Forelimb muscle (tissue), 1 donor: ENCODE measurements around the gene IFNA7. TPM values are rescaled to one million over a fixed set of nuclear protein-coding genes. Genes with fewer than 3 reads are reported as not detected.
"Not testable (repeated sequence)": the region's sequence is repeated elsewhere in the genome, so short reads cannot be mapped to it uniquely, and the experiment has no call there.

Experiments
- DNase-seq: peaks from one replicate; pipeline ENCODE4 v3.0.0-alpha.2; 2013; ENCODE audit warnings: low read depth
- polyA plus RNA-seq: library from polyadenylated mRNA; unstranded; fragments of 120-200 nt; gene quantifications from one replicate; pipeline ENCODE4 v1.2.1, GENCODE V29; 2013; ENCODE audit not compliant: insufficient read length

IFNA7 gene
- polyA plus RNA-seq, 1 donor: not detected

DNA sequence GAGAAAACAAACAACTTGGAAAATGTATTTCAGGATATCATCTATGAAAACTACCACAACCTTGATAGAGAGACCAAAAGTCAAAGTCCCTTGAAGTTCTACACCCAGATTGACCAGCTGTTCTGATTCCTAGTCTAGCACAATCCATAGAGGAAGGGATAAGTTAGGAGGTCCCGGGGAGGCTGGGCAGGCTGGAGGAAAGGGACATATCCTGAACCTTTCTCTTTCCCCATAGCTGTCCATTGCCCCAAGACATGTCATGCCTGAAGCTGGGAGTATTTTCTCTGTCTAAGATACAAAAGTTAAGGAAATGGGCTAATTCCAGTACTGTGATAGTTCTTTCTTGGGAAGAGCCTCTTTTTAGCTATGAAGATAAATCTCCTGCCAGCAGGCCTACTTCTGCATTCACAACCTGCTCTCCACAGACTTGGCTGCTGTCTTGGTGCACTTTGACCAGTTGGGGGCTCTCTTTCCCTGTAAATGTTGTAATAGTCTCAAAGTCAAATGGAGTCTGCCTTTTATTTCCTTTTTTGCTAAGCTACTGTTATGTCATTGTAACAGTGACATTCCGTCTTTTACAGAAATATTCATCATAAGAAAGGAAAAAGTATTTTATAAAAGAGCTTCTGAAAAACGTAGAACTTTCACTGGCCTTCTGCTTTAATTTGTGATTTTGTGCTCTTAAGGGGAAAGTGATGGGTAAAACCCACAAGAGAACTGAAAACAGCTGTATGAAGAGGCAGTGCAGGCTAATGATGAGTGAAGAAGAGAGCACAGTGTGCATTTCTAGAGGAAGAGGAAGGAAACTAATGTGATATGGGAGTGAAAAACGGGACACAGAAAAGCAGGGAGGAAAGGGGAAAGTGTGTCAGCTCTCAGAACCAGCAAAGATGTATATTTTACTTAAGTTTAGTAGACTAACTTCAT, 18.9 kb downstream of the IFNA7 start:
- DNase-seq: not testable (repeated sequence)

DNA sequence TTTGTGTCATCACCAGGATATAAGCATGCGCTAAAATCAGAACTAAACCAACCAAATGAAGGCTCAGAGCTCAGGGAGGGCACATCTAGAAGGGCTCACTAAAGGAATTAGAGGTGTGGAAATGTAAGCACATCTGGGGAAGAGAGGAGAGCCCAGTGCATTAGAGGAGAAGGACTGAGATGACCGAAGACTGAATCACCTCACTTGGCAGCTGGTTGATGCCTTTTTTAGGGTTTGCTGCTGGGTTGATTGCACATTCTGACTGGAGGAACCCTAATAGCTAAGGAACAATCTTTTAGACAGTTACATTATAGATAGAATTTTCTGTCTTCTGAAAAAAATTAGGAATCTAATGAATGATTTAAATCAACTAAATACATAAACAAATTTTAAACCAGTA, 27.3 kb downstream of the IFNA7 start:
- DNase-seq: no peak

DNA sequence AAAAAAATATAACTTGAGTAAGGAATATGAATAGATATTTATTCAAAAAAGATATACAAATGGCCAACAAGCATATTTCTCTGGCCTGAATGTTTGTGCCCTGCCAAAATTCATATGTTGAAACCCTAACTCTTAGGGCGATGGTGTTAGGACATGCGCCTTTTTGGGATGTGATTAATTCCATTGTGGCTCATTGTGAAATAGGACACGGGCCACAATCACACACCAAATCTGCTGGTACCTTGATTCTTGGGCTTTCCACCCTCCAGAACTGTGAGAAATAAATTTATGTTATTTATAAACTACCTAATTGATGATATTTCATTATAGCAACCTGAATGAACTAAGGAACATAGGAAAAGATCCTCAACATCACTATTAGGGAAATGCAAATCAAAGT, 29.8 kb downstream of the IFNA7 start:
- no peak for DNase-seq

DNA sequence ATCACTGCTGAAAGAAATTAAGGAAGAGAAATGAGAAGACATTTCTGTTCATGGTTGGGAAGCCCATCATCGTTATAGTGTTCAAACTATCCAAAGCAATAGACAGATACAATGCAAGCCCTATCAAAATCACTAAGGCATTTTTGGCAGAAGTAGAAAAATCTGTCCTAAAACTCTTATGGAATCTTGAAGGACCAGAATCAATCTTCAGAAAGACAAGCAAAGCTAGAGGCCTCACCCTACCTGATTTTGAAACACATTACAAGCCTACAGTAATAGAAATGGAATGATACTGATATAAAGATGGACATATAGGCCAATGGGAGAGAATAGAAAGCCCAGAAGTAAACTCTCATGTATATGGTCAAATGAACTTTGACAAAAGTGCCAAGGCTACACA, 30.7 kb downstream of the IFNA7 start:
- DNase-seq: no peak

DNA sequence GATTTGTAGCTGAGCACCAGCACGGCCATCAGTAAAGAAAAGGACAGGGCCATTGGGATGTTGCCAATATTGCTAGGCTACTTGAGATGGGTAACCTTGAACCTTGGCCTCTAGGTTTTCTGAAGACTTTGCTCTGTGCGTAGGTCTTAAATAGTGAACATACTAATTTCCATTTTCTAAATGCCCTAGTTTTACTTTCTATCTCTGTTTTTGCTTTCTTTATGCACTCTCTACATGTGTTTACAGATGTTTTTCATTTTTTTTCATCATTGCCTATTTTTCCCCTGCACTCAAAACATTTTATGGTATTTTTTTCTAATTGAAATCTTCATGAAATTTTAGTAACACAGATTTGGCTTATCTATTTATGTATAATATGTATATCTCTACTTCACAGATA, 35.4 kb downstream of the IFNA7 start, which contains the start of gene IFNA21:
IFNA21 (minus strand) TSS at position 101 of the 400 bp plus-strand sequence; CDS start at position 53, 48 bp downstream.
- not testable (repeated sequence) for DNase-seq

DNA sequence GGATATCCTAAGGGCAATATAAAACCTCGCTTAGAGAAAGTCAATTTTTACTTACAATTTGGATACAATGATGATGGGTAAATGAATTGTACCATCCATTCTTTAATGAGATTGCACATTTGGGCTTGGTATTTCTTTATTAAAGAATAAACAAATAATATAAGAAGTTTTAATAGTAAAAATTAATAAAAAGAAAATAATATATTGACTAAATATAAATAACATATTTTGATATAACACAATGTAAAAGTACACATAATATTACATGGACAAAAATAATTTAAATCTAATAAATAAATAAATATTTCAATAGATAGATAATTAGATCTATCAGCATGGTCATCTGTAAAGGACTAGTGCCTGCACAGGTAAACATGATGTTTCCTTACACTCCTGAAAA, 36.5 kb downstream of the IFNA7 start:
- no peak for DNase-seq

- DNase-seq: no peak
Measured at GRCh38 chr9:21160178-21160577, 41.8 kb downstream of the IFNA7 start.

DNA sequence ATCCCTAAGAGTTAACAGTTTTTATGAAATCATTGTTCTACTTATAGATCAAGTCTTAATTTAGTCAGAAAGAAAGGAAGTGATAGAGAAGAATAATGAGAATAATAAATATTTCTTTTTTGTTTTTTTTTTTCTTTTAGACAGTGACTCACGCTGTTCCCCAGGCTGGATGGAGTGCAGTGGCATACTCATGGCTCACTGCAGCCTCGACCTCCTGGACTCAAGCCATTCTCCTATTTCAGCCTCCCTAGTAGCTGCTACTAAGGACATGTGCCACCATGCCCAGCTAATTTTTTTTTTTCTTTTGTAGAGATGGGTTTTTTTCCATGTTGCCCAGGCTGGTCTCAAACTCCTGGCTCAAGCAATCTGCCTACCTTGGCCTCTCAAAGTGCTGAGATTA, 46.5 kb downstream of the IFNA7 start:
- DNase-seq: no peak

- no peak for DNase-seq
Measured at GRCh38 chr9:21154018-21154608, 47.9 kb downstream of the IFNA7 start.

GRCh38 chr9:21153336-21154017, 48.5 kb downstream of the IFNA7 start:
- DNase-seq: no peak

Other genes starting within 250 kb of the IFNA7 start
- gene HACD4, start 170.6 kb downstream of the IFNA7 start, polyA plus RNA-seq: 1.5 TPM
- not detected for gene IFNB1, start 124.3 kb downstream of the IFNA7 start, polyA plus RNA-seq
- gene IFNW1, start 60.4 kb downstream of the IFNA7 start, polyA plus RNA-seq: not detected
- gene IFNA21, start 35.5 kb downstream of the IFNA7 start, polyA plus RNA-seq: not detected
- gene IFNA4, start 14.6 kb downstream of the IFNA7 start, polyA plus RNA-seq: not detected
- not detected for gene IFNA10, start 4.9 kb upstream of the IFNA7 start, polyA plus RNA-seq
- gene IFNA16, start 15.1 kb upstream of the IFNA7 start, polyA plus RNA-seq: not detected
- not detected for gene IFNA17, start 26.0 kb upstream of the IFNA7 start, polyA plus RNA-seq
- gene IFNA14, start 37.8 kb upstream of the IFNA7 start, polyA plus RNA-seq: not detected
- gene IFNA5, start 103.1 kb upstream of the IFNA7 start, polyA plus RNA-seq: not detected
- 19.5 TPM for gene KLHL9, start 133.2 kb upstream of the IFNA7 start, polyA plus RNA-seq
- not detected for gene IFNA6, start 148.7 kb upstream of the IFNA7 start, polyA plus RNA-seq
- gene IFNA13, start 165.9 kb upstream of the IFNA7 start, polyA plus RNA-seq: not detected
- not detected for gene IFNA2, start 183.2 kb upstream of the IFNA7 start, polyA plus RNA-seq
- gene IFNA8, start 206.9 kb upstream of the IFNA7 start, polyA plus RNA-seq: not detected
- not detected for gene IFNA1, start 238.2 kb upstream of the IFNA7 start, polyA plus RNA-seq